ENCODE measurements around the gene ANKRD52.

ANKRD52 gene

DNA sequence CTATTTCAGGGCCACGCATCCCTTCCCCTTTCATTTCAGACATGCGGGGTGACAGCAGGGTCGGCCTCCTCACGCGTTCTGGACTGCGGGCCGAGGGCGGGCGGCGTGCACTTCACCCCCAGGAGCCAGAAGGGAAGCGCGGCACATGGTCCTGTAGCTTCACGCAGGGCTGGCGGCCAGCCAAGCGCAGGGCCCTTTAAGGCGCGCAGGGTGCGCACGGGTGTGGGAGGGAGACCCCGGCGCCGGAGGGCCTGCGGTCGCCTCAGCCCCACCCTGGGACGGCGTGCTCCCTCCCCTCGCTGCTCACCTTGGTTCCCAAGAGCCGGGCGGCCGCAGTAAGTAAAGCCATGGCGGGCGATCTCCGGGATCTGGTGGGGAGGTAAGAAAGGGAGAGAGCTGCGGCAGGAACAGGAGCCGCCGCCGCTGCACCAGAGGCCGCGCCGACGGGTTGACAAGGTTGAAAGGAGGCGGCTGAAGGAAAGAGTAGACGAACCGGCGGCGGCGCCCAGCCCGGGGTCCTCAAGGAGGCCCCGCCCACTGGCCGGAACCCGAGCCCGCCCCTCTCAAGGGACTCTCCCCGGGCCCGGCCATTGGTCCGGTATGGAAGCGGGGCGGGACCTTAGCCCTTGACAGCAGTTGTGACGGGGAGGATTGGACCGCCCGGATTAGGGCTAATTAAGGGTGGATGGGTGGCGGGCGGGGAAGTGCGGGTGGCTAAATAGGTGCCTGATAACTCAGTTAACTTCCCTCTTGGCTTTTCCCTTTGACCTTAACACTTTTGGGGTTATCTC, 41.9 kb upstream of the ANKRD52 start, which contains the start of gene CS:
CS (minus strand) TSS at position 478 of the 791 bp plus-strand sequence; CDS start at position 349, 129 bp downstream.
- H3K4me1 ChIP-seq = peaks cover 0 to 54% (median 37%) of the 10 kb centered on the region in 4 donors
- peak; percentile 99 for DNase-seq
- H3K4me3 ChIP-seq = peak within 1 kb of the TSS; percentile 79 to 93
- H3K36me3 ChIP-seq = peaks cover 0 to 9% (median 0%) of the 10 kb centered on the region in 3 donors
- no peaks in the 10 kb centered on the region for H3K27me3 ChIP-seq
- TF ChIP-seq, protein P1, sequence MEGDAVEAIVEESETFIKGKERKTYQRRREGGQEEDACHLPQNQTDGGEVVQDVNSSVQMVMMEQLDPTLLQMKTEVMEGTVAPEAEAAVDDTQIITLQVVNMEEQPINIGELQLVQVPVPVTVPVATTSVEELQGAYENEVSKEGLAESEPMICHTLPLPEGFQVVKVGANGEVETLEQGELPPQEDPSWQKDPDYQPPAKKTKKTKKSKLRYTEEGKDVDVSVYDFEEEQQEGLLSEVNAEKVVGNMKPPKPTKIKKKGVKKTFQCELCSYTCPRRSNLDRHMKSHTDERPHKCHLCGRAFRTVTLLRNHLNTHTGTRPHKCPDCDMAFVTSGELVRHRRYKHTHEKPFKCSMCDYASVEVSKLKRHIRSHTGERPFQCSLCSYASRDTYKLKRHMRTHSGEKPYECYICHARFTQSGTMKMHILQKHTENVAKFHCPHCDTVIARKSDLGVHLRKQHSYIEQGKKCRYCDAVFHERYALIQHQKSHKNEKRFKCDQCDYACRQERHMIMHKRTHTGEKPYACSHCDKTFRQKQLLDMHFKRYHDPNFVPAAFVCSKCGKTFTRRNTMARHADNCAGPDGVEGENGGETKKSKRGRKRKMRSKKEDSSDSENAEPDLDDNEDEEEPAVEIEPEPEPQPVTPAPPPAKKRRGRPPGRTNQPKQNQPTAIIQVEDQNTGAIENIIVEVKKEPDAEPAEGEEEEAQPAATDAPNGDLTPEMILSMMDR (IDR thresholded peaks at IDR 0.05) = no peak
- no peaks in the 10 kb centered on the region for H3K9me3 ChIP-seq
- H3K27ac ChIP-seq = peak within 1 kb of the TSS; percentile 90
- intact Hi-C loops (cut with DNase I; ENCODE audit: low total_unique reads) = loop anchor here (2.0 kb wide), 1 partner anchor 75 kb away; the partner anchor contains the start of gene NABP2

GRCh38 chr12:56299308-56299852, 41.2 kb upstream of the ANKRD52 start:
- no peaks in the 10 kb centered on the region for H3K9me3 ChIP-seq
- peaks cover 0 to 2% (median 0%) of the 10 kb centered on the region in 3 donors for H3K36me3 ChIP-seq
- TF ChIP-seq, protein P1 (IDR thresholded peaks at IDR 0.05) = no peak
- peak overlapping the region; percentile 90 for H3K27ac ChIP-seq
- H3K4me3 ChIP-seq = peak overlapping the region; percentile 79 to 93
- H3K4me1 ChIP-seq = peaks cover 0 to 58% (median 37%) of the 10 kb centered on the region in 4 donors
- no peak for DNase-seq
- intact Hi-C loops (cut with DNase I; ENCODE audit: low total_unique reads) = no loop called here
- H3K27me3 ChIP-seq = no peaks in the 10 kb centered on the region

DNA sequence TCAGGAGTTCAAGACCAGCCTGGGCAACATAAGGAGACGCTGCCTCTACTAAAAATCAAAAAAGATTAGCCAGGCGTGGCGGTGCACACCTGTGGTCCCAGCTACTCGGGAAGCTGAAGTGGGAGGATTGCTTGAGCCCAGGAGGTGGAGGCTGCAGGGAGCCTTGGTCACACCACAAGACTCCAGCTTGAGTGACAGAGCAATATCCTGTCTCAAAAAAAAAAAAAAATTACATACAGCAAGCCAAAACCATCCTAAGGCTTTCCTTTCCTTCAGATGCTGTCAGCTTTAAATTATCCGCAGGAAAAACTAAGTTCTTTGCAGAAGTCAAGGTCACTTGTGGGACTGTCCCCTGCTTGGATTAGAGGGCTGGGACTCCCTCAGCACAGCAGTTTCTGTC, 40.6 kb upstream of the ANKRD52 start:
- peak overlapping the region; percentile 79 to 93 for H3K4me3 ChIP-seq
- peak overlapping the region; percentile 90 for H3K27ac ChIP-seq
- no peaks in the 10 kb centered on the region for H3K27me3 ChIP-seq
- intact Hi-C loops (cut with DNase I; ENCODE audit: low total_unique reads) = no loop called here
- no peak for DNase-seq
- peaks cover 0 to 58% (median 37%) of the 10 kb centered on the region in 4 donors for H3K4me1 ChIP-seq
- H3K36me3 ChIP-seq = no peaks in the 10 kb centered on the region
- TF ChIP-seq, protein P1 (IDR thresholded peaks at IDR 0.05) = no peak
- no peaks in the 10 kb centered on the region for H3K9me3 ChIP-seq

DNA sequence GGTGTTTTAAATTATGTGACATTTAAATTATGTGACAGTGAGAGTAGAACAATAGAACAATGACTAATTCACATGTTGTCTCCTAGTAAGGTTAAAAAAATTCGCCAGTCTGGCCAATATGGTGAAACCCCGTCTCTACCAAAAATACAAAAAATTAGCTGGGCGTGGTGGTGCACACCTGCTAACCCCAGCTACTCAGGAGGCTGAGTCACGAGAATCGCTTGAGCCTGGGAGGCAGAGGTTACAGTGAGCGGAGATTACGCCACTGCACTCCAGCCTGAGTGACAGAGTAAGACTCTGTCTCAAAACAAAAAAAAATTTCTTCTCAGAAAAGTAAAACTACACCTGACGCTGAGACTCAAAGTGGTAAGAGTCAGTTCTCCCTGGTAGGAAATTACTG, 39.2 kb upstream of the ANKRD52 start:
- Histone ChIP-seq H3K27me3 (no peaks in the 10 kb centered on the region), H3K4me3 (no peak overlapping the region), H3K36me3 (no peaks in the 10 kb centered on the region), H3K27ac (no peak overlapping the region), H3K4me1 (peaks cover 0 to 58% (median 37%) of the 10 kb centered on the region in 4 donors), H3K9me3 (no peaks in the 10 kb centered on the region)
- TF ChIP-seq, protein P1 (IDR thresholded peaks at IDR 0.05) = no peak
- intact Hi-C loops (cut with DNase I; ENCODE audit: low total_unique reads) = no loop called here
- no peak for DNase-seq

- H3K9me3 ChIP-seq = no peaks in the 10 kb centered on the region
- TF ChIP-seq, protein P1 (IDR thresholded peaks at IDR 0.05) = no peak
- intact Hi-C loops (cut with DNase I; ENCODE audit: low total_unique reads) = no loop called here
- no peaks in the 10 kb centered on the region for H3K27me3 ChIP-seq
- H3K27ac ChIP-seq = no peak overlapping the region
- peaks cover under 1 to 6% (median 5%) of the 10 kb centered on the region in 3 donors for H3K36me3 ChIP-seq
- DNase-seq = no peak
- no peak overlapping the region for H3K4me3 ChIP-seq
- H3K4me1 ChIP-seq = peaks cover 0 to 49% (median 39%) of the 10 kb centered on the region in 4 donors
These were observed 38.1 kb upstream of the ANKRD52 start for GRCh38 chr12:56296295-56296694.

All from tibial artery (tissue), 4 donors.